HG02852 (cell line): ENCODE data around the gene GJD3.

ENCODE experiments used
- ATAC-seq: cut with Tn5 transposase; IDR thresholded peaks from one replicate; pipeline ENCODE4 v1.9.1; 2021; ENCODE audit warnings: mild to moderate bottlenecking, moderate library complexity; ENCODE audit not compliant: unreplicated experiment

GJD3 gene

DNA sequence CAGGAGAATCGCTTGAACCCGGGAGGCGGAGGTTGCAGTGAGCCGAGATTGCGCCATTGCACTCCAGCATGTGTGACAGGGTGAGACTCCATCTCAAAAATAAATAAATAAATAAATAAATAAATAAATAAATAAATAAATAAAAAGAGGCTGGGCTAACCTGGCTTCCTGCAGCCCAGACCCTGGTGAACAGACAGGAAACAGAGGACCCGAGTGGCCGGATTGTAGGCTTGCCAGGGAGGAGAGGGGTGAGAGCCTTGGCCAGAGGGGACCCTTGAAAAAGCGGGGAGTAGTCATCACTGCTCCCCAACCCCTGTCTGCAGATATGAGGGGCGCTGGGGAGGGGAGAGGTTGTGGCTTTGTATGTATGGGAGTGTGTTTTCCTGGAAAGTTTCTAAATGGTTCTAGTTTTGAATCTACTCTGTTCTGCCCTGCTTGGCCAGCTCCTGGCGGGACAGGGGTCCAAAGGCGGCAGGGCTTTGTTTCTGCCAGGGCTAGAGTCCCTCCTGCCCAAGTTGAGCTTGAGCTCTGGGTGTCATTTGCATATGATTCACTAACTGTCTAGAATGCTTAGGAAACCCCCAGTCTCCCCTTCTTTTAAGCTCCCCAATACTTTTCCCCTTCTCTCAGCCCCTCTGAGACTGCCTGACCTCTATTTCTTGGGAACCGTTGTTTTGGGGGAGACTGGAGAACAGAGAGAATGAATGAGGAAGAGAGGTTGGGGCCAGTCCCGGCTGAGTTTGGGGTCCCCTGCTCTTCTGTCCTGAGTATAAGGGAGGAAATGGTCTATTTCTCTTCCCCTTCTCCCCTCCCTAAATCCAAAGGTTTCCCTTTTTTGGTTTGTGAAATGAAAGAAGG, 39.2 kb downstream of the GJD3 start:
- ATAC-seq = no peak

DNA sequence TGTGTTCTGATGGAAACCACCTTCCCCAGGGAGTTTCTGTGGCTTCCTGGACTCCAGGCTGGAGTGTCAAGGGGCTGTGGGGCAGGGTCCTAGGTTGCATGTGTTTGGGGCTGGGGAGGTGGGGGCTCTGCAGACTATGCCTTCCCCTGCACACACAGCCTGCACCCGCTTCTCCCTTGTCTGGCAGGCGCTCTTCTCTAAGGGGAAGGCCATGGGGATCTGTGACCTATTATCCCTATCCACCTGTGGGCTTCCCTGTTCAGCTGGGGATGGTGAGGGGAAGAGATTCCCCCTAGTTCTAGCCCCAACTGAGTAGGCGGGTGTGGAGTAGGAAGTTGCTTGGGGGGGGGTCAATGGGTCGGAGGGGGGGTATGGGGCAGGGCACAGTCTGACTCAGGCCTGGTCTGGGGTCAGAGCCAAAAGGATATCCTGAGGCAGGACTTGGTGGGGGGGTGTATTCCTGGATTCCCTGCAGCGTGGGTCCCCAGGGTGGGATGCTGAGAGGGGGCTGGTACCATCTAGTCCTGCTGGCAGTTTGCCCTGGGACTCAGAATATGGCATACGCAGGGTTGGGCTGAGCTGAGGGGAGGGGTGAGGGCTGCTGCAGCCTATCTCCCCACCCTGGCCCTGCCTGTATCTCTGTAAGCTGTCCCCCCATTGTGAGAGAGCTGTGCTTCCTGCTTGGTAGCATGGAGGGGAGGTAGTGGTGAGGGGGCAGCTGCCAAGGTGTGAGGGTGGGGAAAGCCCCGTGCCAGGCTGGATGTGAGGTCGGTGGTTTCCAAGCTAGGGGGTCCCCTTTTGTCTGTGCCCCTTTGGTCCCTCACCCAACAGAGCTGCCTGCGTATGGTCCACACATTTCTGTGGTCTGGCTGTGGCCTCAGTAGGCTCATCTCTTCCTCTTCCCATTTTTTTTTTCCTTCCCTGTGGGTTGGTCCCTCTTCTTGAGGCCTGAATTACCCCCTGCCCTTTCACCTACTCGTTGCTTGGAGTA, 40.9 kb downstream of the GJD3 start:
- ATAC-seq = no peak

- peak; percentile 36 for ATAC-seq
These were observed 41.9 kb downstream of the GJD3 start for GRCh38 chr17:40322358-40323315.

GRCh38 chr17:40321961-40322357, 42.6 kb downstream of the GJD3 start:
- no peak for ATAC-seq

DNA sequence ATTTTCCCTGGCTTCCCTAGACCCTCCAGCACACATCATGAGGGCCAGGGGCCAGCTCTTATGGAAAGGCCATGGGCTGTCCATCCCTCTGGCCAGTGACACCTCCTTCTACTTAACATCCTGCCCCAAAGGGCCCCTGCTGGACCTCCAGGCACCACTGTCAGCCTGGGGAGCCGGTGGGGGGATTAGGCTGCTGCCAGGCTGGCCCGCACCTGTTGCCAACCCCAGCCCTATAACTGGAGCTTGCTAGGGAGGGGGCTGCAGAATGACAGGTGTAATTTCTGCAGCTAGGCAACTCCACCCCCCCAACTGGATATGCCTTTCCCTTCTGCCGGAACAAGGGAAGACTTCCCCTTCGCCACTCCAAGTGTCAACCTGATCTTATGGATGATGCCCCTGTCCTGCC, 43.0 kb downstream of the GJD3 start:
- no peak for ATAC-seq

- ATAC-seq = no peak
These were observed 43.6 kb downstream of the GJD3 start for GRCh38 chr17:40320756-40321523.

DNA sequence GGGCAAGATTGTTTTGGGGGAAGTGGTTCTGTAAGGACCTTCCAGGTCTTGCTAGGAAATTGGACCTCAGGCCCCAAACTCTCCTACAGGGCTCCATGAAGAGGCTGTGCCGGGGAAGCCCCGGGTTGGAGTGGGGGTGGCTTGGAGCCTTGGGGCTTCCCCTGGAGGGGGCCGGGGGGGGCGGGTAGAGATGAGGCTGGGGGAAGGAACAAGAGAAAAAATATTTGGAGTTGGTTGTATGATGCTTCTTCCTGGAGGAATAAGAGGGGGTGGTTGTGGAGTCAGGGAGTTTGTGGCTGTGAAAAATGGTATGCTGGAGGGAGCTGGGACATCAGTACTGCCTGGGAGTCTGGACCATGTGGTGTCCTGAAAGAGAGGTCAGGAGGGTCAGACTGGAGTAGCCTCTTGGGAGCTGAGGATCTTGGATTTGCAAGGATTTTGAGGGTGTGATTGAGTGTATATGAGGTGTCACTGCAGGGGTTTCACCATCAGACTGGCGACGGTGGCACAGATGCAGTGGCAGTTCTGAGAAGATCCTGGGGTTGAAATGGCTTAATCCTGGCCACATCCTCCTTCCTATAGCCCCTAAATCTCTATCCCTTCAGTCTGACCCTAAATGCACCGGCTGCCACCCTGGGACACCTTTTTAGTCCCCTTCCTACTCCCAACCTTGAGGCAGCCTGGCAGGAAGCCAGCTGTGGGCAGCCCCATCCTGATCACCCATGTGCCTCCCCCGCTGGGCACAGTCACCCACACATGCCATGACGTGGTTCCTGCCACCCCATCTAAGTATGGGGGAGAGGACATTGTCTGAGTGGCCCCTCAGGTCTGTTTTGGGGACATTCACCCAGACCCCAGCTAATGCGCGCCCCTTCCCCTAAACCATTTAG, 44.6 kb downstream of the GJD3 start:
- ATAC-seq = no peak

- no peak for ATAC-seq
These were observed 45.6 kb downstream of the GJD3 start for GRCh38 chr17:40318830-40319391.

- peak; percentile 69 for ATAC-seq
These were observed 46.4 kb downstream of the GJD3 start for GRCh38 chr17:40317880-40318829.

DNA sequence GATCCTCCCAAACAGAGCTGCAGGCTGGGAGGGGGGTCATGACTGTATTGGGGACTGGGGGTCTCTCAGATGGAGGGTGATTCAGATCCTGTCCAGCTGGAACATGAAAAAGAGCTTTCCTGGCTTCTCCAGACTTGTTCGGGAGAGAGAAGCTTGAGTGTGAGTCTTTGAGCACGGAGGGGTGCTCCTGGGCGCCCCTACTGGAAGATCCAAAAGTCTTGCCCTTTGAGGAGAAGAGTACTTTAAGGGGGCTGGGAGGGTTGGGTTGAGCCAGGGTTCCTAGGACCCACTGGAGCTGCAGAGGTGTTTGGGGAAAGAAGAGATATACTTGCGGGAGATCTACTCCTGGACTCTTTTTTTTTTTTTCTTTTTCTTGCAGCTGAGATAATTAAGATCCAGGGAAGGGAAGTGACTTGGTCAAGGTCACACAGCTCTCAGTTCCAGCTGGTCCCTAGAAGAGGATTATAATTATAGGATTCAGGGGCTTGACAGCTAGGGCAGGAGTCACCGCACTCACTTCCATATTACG, 47.1 kb downstream of the GJD3 start:
- no peak for ATAC-seq

GRCh38 chr17:40316571-40317344, 47.8 kb downstream of the GJD3 start:
- ATAC-seq = no peak

DNA sequence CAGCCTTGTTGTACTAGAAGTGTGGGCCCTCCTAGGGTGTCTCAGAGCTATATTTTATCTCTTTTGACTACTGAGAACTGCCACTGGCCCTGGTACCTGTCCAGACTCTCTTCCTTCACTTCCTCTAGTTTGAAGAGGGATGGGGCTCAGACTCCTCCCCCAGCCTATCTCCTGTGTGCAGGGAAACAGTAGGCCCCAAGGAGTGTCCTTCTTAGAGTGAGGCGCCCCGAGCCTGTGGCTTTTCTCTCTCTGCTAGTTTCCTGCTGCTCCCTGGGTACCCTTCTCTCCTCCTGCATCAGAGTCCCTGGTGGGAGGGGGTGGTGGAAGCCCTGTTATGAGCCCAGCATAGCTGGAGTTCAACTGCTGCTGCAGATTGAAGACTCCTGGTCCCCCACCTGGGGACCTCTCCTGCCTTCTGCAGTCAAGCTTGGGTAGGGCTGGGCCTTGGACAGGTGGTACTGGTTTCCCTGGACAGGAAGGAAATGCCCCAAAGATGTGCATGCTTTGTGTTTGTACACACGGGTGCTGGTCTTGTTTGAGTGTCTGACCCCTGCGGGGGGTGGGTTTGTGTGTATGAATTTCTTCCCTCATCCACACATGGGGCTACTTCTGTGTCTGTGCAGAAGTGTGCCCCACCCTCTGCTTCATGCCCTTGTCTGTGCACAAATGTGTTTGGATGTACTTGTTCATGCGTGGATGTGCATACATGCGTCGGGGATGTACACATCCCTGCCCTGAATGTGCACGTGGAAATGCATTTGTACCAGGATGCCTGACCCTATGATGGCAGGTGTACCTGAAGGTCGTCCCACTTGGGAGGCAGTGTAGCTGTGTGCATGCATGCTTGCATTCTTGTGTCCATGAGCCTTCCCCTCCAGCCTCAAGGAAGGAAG, 48.6 kb downstream of the GJD3 start:
- no peak for ATAC-seq

- ATAC-seq = no peak
These were observed 49.3 kb downstream of the GJD3 start for GRCh38 chr17:40315206-40315605.

DNA sequence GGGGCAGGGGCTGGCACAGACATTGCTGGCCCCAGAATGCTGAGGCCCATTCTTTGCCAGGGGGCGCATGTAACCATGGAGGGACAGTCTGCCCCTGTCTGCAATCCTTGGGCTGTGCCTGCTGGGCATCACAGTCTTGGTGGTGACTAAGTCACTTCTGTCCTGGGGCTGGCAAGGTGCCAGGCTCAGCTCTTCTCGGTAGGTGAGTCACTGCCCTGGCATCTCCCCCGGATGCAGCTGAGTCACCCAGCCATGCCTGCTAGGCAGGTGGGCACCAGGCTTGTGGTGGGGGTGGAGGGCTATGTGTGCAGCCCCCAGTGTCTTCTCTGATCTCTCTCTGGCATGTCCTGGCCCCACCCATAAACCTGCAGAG, 50.0 kb downstream of the GJD3 start:
- ATAC-seq = no peak
